ENCODE data around the gene SHROOM2.
"Not testable (repeated sequence)": the region's sequence is repeated elsewhere in the genome, so short reads cannot be mapped to it uniquely, and the experiment has no call there.

Gene SHROOM2

GRCh38 chrX:9785254-9785943 lies 830 bp upstream of the SHROOM2 start:
- DNase-seq (ENCODE audit: low read depth, low spot score) = no peak

GRCh38 chrX:9786798-9787635 lies 788 bp downstream of the SHROOM2 start:
- no peak for DNase-seq (ENCODE audit: low read depth, low spot score)

GRCh38 chrX:9788911-9789310 lies 2.7 kb downstream of the SHROOM2 start:
- no peak for DNase-seq (ENCODE audit: low read depth, low spot score)

GRCh38 chrX:9789555-9789954 lies 3.3 kb downstream of the SHROOM2 start:
- DNase-seq (ENCODE audit: low read depth, low spot score) = no peak

- DNase-seq (ENCODE audit: low read depth, low spot score) = no peak
These were observed 4.6 kb downstream of the SHROOM2 start for GRCh38 chrX:9790866-9791265.

- DNase-seq (ENCODE audit: low read depth, low spot score) = no peak
These were observed 8.3 kb downstream of the SHROOM2 start for GRCh38 chrX:9794495-9794894.

- no peak for DNase-seq (ENCODE audit: low read depth, low spot score)
These were observed 11.4 kb downstream of the SHROOM2 start for GRCh38 chrX:9797384-9798360.

- no peak for DNase-seq (ENCODE audit: low read depth, low spot score)
These were observed 16.5 kb downstream of the SHROOM2 start for GRCh38 chrX:9802737-9803136.

- DNase-seq (ENCODE audit: low read depth, low spot score) = no peak
These were observed 18.2 kb downstream of the SHROOM2 start for GRCh38 chrX:9804444-9804843.

- DNase-seq (ENCODE audit: low read depth, low spot score) = no peak
These were observed 19.7 kb downstream of the SHROOM2 start for GRCh38 chrX:9805956-9806355.

- DNase-seq (ENCODE audit: low read depth, low spot score) = no peak
These were observed 21.3 kb downstream of the SHROOM2 start for GRCh38 chrX:9807355-9808182.

- DNase-seq (ENCODE audit: low read depth, low spot score) = not testable (repeated sequence)
These were observed 23.6 kb downstream of the SHROOM2 start for GRCh38 chrX:9809876-9810275.

GRCh38 chrX:9811086-9811485 lies 24.9 kb downstream of the SHROOM2 start:
- DNase-seq (ENCODE audit: low read depth, low spot score) = not testable (repeated sequence)

GRCh38 chrX:9816084-9816700 lies 30.0 kb downstream of the SHROOM2 start:
- DNase-seq (ENCODE audit: low read depth, low spot score) = no peak

- no peak for DNase-seq (ENCODE audit: low read depth, low spot score)
These were observed 35.3 kb downstream of the SHROOM2 start for GRCh38 chrX:9821572-9821971.

- DNase-seq (ENCODE audit: low read depth, low spot score) = no peak
These were observed 38.3 kb downstream of the SHROOM2 start for GRCh38 chrX:9824554-9824953.

GRCh38 chrX:9825129-9825790 lies 39.0 kb downstream of the SHROOM2 start:
- no peak for DNase-seq (ENCODE audit: low read depth, low spot score)

- no peak for DNase-seq (ENCODE audit: low read depth, low spot score)
These were observed 39.7 kb downstream of the SHROOM2 start for GRCh38 chrX:9825966-9826365.

GRCh38 chrX:9829308-9830267 lies 43.4 kb downstream of the SHROOM2 start:
- DNase-seq (ENCODE audit: low read depth, low spot score) = no peak
